HG03342 (cell line): ENCODE measurements around the gene ODF2.
"Not testable (repeated sequence)": the region's sequence is repeated elsewhere in the genome, so short reads cannot be mapped to it uniquely, and the experiment has no call there.

Experiments used
- ATAC-seq: cut with Tn5 transposase; IDR thresholded peaks from one replicate; pipeline ENCODE4 v1.9.1; 2021; ENCODE audit warnings: mild to moderate bottlenecking, moderate library complexity; ENCODE audit not compliant: unreplicated experiment

The ODF2 gene

DNA sequence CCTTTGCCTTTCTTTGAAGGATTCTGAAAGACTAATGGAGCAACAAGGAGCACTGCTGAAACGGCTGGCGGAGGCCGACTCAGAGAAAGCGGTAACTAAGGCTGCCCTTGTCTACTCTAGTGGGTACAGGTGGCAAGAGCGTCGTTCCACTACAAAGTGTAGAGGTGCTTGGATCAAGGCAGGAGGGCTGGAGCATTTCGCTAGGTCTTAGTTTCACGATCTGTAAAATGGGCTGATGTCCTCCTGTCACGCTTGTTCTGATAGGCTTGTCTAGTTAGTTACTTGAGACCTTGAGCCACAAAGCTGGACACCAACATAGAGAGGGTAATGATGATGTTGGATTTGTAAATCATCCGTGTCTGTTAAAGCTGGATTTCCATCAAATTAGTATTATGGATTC is 25.8 kb downstream of the ODF2 start:
- ATAC-seq: no peak

GRCh38 chr9:128482186-128482585 is 26.4 kb downstream of the ODF2 start:
- no peak for ATAC-seq

DNA sequence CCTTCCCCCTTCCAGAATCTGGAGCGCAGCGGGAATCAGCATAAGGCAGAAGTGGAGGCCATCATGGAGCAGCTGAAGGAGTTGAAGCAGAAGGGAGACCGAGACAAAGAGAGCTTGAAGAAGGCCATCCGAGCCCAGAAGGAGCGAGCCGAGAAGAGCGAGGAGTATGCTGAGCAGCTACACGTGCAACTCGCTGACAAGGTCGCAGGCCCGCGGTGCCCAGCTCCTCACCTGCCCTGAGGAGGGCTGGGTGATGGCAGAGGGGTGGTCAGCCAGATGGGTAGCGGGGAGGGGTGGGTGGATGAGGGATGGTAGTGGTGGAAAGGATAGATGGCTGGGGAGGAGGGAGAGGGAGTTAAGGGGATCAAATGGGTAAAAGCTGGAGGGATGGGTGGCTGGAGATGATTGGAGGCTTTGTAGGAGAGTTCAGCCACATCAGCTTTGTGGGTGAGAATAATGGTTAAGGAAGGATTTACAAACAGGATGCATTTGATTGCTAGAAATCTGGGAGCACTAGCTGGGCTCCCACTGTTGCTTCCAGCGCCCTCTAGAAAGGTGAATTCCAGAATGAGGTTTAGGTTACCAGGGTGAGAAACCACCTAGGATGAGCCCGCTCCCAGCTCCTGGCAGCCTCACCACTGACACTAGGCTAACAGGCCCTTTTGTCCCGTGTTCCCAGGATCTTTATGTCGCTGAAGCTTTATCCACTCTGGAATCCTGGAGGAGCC is 29.0 kb downstream of the ODF2 start:
- ATAC-seq: no peak

DNA sequence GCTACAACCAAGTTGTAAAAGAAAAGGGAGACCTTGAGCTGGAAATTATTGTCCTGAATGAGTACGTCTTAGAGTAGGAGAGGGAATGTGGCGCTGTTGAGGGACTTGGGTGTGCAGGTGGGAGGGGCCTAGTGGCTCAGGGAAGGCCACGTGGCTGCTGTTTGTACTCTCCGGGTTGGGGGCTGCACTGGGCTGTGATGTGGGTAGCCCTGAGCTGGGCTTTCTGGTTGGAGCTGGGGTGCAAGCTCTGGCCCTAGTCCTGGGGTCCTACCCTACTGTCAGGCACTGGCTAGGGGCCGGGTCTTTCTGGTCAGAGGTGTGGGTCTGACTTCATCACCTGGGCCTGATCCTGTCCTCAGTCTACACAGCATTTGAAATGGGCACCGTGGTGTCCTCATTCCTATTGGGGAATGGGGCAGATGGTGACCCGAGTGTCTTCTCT is 29.6 kb downstream of the ODF2 start:
- no peak for ATAC-seq

- no peak for ATAC-seq
These were observed 30.4 kb downstream of the ODF2 start for GRCh38 chr9:128486201-128486600.

GRCh38 chr9:128493424-128493823 is 37.6 kb downstream of the ODF2 start:
- no peak for ATAC-seq

GRCh38 chr9:128494108-128494745 is 38.4 kb downstream of the ODF2 start:
- no peak for ATAC-seq

DNA sequence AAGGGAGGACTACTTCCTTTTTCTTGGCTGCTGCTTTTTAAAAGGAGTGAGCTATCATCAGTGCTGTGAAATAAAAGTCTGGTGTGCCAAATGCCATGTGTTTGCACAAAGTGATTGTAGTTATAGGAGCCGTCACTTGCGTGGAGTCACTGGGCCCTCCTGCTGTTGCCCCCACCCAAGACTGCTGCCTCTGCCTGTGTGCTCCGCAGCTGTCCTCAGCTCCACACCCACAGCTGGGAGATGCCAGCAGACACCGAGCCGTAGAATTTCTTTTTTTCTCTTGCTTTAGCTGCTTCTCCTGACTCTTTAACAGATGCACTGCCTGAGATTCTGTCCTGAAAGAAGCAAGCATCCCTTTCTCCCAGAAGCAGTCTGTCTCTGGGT is 38.9 kb downstream of the ODF2 start:
- no peak for ATAC-seq

GRCh38 chr9:128495296-128495695 is 39.5 kb downstream of the ODF2 start:
- no peak for ATAC-seq

- ATAC-seq: no peak
These were observed 40.1 kb downstream of the ODF2 start for GRCh38 chr9:128495804-128496417.

GRCh38 chr9:128497824-128498610 is 42.2 kb downstream of the ODF2 start:
- no peak for ATAC-seq

- ATAC-seq: no peak
These were observed 43.1 kb downstream of the ODF2 start for GRCh38 chr9:128498911-128499310.

- ATAC-seq: no peak
These were observed 44.1 kb downstream of the ODF2 start for GRCh38 chr9:128499920-128500319.

DNA sequence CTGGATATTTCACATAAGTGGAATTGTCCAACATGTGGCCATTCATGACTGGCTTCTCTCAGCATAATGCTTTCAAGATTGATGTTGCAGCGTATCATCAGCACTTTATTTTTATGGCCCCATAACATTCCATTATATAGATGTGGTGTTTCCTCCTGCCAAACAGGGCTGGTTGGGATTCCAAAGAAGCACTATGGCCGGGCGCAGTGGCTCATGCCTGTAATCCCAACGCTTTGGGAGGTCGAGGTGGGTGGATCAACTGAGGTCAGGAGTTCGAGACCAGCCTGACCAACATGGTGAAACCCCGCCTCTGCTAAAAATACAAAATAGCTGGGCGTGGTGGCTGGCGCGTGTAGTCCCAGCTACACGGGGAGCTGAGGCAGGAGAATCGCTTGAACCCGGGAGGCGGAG is 47.6 kb downstream of the ODF2 start:
- ATAC-seq: not testable (repeated sequence)

GRCh38 chr9:128503870-128504269 is 48.1 kb downstream of the ODF2 start:
- no peak for ATAC-seq

DNA sequence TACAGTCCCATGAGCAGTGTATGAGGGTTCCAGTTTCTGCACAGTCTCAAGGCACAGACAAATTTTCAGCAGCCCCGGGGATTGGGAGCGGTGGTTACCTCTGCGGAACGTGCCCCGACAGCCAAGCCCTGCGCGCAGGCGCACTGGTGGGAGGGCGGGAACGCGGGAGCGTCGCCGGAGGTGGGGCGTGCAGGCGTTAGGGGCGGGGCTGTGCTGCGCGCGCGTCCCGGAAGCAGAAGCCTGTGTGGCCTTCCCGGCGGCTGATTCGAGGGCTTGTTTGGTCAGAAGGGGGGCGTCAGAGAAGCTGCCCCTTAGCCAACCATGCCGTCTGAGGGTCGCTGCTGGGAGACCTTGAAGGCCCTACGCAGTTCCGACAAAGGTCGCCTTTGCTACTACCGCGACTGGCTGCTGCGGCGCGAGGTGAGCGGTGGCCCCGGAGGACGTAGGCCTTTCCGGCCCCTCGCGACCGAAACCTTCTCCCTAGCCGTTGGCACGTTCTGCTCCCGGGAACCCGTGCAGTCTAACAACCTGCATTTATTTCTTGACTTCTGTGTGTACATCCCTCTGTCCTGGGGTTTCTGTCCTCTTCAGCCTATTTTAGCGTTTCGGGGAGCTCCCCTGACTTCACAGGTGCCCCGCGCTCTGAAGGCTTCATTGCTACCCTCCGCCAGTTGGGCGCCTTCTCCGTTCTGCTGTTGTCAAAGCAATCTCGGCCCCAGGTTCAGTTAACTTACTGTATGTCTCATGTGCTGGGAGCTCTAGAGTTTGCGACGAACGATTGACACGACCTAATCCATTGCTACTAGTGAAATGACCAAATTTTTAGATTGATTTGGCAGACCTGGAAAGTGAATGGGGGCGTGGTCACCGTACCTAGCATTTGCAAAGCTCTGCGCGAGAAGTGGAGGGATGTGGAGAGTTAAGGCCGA is 48.9 kb downstream of the ODF2 start, which contains the start of gene GLE1:
GLE1 (plus strand) TSS at position 235 of the 929 bp plus-strand sequence; CDS start at position 322, 87 bp downstream.
- peak; percentile 86 for ATAC-seq

DNA sequence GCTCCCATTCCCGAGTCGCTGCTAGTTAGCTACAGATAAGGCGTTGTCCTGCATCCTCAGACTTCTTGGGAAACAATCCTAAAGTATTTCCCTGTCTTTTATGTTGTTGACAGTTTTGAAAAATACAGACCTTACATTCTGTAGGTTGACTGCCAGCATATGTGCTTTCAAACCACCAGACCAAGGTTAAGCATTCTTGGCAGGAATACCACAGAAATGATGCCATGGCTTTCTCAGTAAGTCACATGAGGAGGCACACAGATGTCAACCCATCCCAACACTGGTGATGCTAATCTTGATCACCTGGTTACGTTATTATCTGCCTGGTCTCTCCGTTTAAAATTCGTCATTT is 49.6 kb downstream of the ODF2 start:
- ATAC-seq: no peak

DNA sequence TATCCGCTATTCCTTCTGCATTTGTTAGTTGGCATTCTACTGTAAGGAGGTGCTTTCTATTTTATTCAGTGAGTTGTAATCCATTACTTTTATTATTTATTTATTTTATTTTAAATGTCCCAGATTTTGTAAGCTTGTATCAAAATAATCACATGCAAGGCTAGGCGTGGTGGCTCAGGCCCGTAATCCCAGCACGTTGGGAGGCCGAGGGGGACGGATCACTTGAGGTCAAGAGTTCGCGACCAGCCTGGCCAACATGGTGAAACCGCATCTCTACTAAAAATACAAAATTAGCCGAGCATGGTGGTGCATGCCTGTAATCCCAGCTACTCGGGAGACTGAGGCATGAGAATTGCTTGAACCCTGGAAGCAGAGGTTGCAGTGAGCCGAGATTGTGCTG is 50.1 kb downstream of the ODF2 start:
- not testable (repeated sequence) for ATAC-seq

- ATAC-seq: no peak
These were observed 57.0 kb downstream of the ODF2 start for GRCh38 chr9:128512820-128513219.

GRCh38 chr9:128521956-128522355 is 66.2 kb downstream of the ODF2 start:
- ATAC-seq: no peak
